SK-N-SH (cell line): ENCODE data around the gene CETP. TPM values are rescaled to one million over a fixed set of nuclear protein-coding genes. Genes with fewer than 3 reads are reported as not detected.
A peak's percentile ranks its signal among the peaks of the same experiment; 100 is the strongest.

ENCODE experiments used
- CTCF ChIA-PET: fragments of 300-600, 350-600 bp; formaldehyde crosslinking; extraction: SDS; loops from one replicate; lab custom pipeline; 2021; lab: Yijun Ruan, JAX
- POLR2A ChIA-PET: fragments of 350-600 bp; sonication (Branson Sonifier 250); formaldehyde crosslinking; extraction: SDS; loops from one replicate; lab custom pipeline; 2020; ENCODE audit warnings: antibody characterized with exemption, inconsistent platforms; lab: Yijun Ruan, JAX
- DNase-seq: peaks from one replicate; pipeline ENCODE4 v3.0.0; 2012
- H2AFZ ChIP-seq: fragments of 200-600 bp; sonication (generic); 2 replicates; pipeline ENCODE4 v1.8.1; 2016; ENCODE audit warnings: antibody characterized with exemption, mild to moderate bottlenecking, low read depth
- H3F3A ChIP-seq: fragments of 200-600 bp; sonication (generic); replicated peaks from 2 replicates; pipeline ENCODE3; 2016; ENCODE audit warnings: antibody characterized with exemption, mild to moderate bottlenecking; ENCODE audit not compliant: insufficient read depth
- H3K27ac ChIP-seq, 2 experiments: fragments of 200-500 bp in 1 of 2; fragments of 200-600 bp in 1 of 2; sonication (Bioruptor generic) in 1 of 2; sonication (generic), shearing (Covaris generic) in 1 of 2; 2 replicates each; pipeline versions ENCODE4 v1.5.1 to v1.6.1; 2014 to 2016; ENCODE audit warnings: low read depth in 2 of 2, inconsistent platforms in 1 of 2, low read length in 1 of 2, mild to moderate bottlenecking in 1 of 2, mixed read lengths in 1 of 2
- H3K27me3 ChIP-seq: fragments of 200-600 bp; sonication (generic), shearing (Covaris generic); 2 replicates; pipeline ENCODE4 v1.6.1; 2016; ENCODE audit warnings: mixed run types; ENCODE audit not compliant: insufficient read depth
- H3K36me3 ChIP-seq, 2 experiments: fragments of 200-500 bp in 1 of 2; fragments of 200-600 bp in 1 of 2; sonication (Bioruptor generic) in 1 of 2; sonication (generic) in 1 of 2; replicated peaks in 1 of 2; 2 replicates each; pipeline versions ENCODE3 to v1.5.1; 2014 to 2016; ENCODE audit warnings: low read length in 1 of 2, mild to moderate bottlenecking in 1 of 2; ENCODE audit not compliant: insufficient read depth in 2 of 2, control insufficient read depth in 1 of 2
- H3K4me1 ChIP-seq, 2 experiments: fragments of 200-500 bp in 1 of 2; fragments of 200-600 bp in 1 of 2; sonication (Bioruptor generic) in 1 of 2; sonication (generic), shearing (Covaris generic) in 1 of 2; 2 replicates each; pipeline versions ENCODE4 v1.5.1 to v1.6.1; 2014 to 2016; ENCODE audit warnings: low read depth in 1 of 2, low read length in 1 of 2, mixed run types in 1 of 2; ENCODE audit not compliant: insufficient read depth in 2 of 2, control insufficient read depth in 1 of 2
- H3K4me2 ChIP-seq: fragments of 200-600 bp; sonication (generic), shearing (Covaris generic); 2 replicates; pipeline ENCODE4 v1.6.1; 2017; ENCODE audit warnings: mixed run types
- H3K4me3 ChIP-seq, 2 experiments: fragments of 200-500 bp in 1 of 2; fragments of 200-600 bp in 1 of 2; sonication (Bioruptor generic) in 1 of 2; sonication (generic), shearing (Covaris generic) in 1 of 2; 2 replicates each; pipeline versions ENCODE4 v1.5.1 to v1.8.1; 2014 to 2016; ENCODE audit warnings: low read depth in 2 of 2, inconsistent platforms in 1 of 2, low read length in 1 of 2, mild to moderate bottlenecking in 1 of 2, mixed read lengths in 1 of 2, moderate library complexity in 1 of 2
- H3K79me2 ChIP-seq: fragments of 200-600 bp; sonication (generic); 2 replicates; pipeline ENCODE4 v1.8.1; 2017; ENCODE audit warnings: mild to moderate bottlenecking; ENCODE audit not compliant: insufficient read depth
- H3K9ac ChIP-seq: fragments of 200-600 bp; sonication (generic); 2 replicates; pipeline ENCODE4 v1.6.1; 2017; ENCODE audit warnings: mixed run types
- H3K9me2 ChIP-seq: fragments of 200-600 bp; sonication (generic); 2 replicates; pipeline ENCODE4 v1.6.1; 2017; ENCODE audit warnings: mixed run types
- H3K9me3 ChIP-seq: fragments of 200-600 bp; sonication (generic); 2 replicates; pipeline ENCODE4 v1.6.1; 2017; ENCODE audit warnings: mixed run types, mild to moderate bottlenecking, moderate library complexity
- H4K20me1 ChIP-seq: fragments of 200-600 bp; sonication (generic); 2 replicates; pipeline ENCODE4 v1.6.1; 2017; ENCODE audit warnings: mild to moderate bottlenecking, mixed run types; ENCODE audit not compliant: insufficient read depth
- CHD2 ChIP-seq: fragments of 150-350 bp; IDR thresholded peaks from 2 replicates; pipeline ENCODE4 v1.6.1; 2018; ENCODE audit warnings: low read length; ENCODE audit not compliant: partially characterized antibody
- IRF3 ChIP-seq: fragments of 150-350 bp; IDR thresholded peaks from 2 replicates; pipeline ENCODE4 v1.6.1; 2016; ENCODE audit warnings: mild to moderate bottlenecking, low read depth, low read length
- RCOR1 ChIP-seq: fragments of 150-350 bp; IDR thresholded peaks from 2 replicates; pipeline ENCODE4 v1.6.1; 2017; ENCODE audit warnings: antibody characterized with exemption, low read length
- REST ChIP-seq: IDR thresholded peaks from 2 replicates; pipeline ENCODE4 v1.6.1; 2012; ENCODE audit warnings: mild to moderate bottlenecking, low read depth, low read length, moderate library complexity
- RXRA ChIP-seq: IDR thresholded peaks from 2 replicates; pipeline ENCODE4 v1.4.0; 2012; ENCODE audit warnings: low read depth, mild to moderate bottlenecking, borderline replicate concordance
- YY1 ChIP-seq: IDR thresholded peaks from 2 replicates; pipeline ENCODE4 v1.4.0; 2012; ENCODE audit warnings: low read depth, mild to moderate bottlenecking
- ZBTB33 ChIP-seq: IDR thresholded peaks from 2 replicates; pipeline ENCODE4 v1.4.0; 2012; ENCODE audit warnings: low read depth, borderline replicate concordance
- WGBS: methylation state at CpG from one replicate; pipeline ENCODE4 v1.1.6; 2017; ENCODE audit warnings: low lambda C conversion rate; 5-methylcytosine and 5-hydroxymethylcytosine counted together
- polyA plus RNA-seq, 3 experiments: library from polyadenylated mRNA; depleted of rRNA; stranded (reverse); fragments of >200 nt; gene quantifications; 2 replicates each; pipeline ENCODE4 v1.2.3, GENCODE V29; 2012

The CETP gene
- polyA plus RNA-seq, 1 of the 3 experiments (the other 2 are of a cell fraction): not detected

- H4K20me1 ChIP-seq: no peaks in the 10 kb centered on the region
- WGBS: 85% methylated on average over 2 of the region's 2 CpGs
- H3K4me2 ChIP-seq: no peak overlapping the region
- H3K27me3 ChIP-seq: no peaks in the 10 kb centered on the region
- no peak overlapping the region for H2AFZ ChIP-seq
- DNase-seq: no peak
- CTCF ChIA-PET: interaction anchor here (1.1 to 1.4 kb wide), 2 partner anchors 20 to 53 kb away, joined by 3 to 5 read pairs; no protein-coding TSS in a partner anchor
- no peaks in the 10 kb centered on the region for H3F3A ChIP-seq
- no peak overlapping the region for H3K27ac ChIP-seq
- no peaks in the 10 kb centered on the region for H3K79me2 ChIP-seq
- H3K4me3 ChIP-seq: no peak overlapping the region
- H3K4me1 ChIP-seq: no peaks in the 10 kb centered on the region
- H3K9ac ChIP-seq: no peak overlapping the region
- H3K36me3 ChIP-seq: no peaks in the 10 kb centered on the region
- POLR2A ChIA-PET: interaction anchor here (0.6 kb wide), 1 partner anchor 277 kb away, joined by 3 read pairs; no protein-coding TSS in a partner anchor
- no peaks in the 10 kb centered on the region for H3K9me2 ChIP-seq
- no peak for TF ChIP-seq RXRA
- TF ChIP-seq REST: peak; percentile 77; the same call in 1 of the 2 replicates
- no peaks in the 10 kb centered on the region for H3K9me3 ChIP-seq
Measured at GRCh38 chr16:57030346-57030902, 68.7 kb downstream of the CETP start.

- no peak overlapping the region for H3K9ac ChIP-seq
- DNase-seq: no peak
- no peaks in the 10 kb centered on the region for H3K9me3 ChIP-seq
- no peak overlapping the region for H3K27ac ChIP-seq
- no peak overlapping the region for H2AFZ ChIP-seq
- no peak overlapping the region for H3K4me2 ChIP-seq
- no peak overlapping the region for H3K4me3 ChIP-seq
- no peaks in the 10 kb centered on the region for H3K4me1 ChIP-seq
- H4K20me1 ChIP-seq: no peaks in the 10 kb centered on the region
- WGBS: 88% methylated on average over 4 of the region's 4 CpGs
- ChIA-PET POLR2A (interaction anchor here (0.6 kb wide), 1 partner anchor 277 kb away, joined by 3 read pairs; no protein-coding TSS in a partner anchor), CTCF (interaction anchor here (1.0 to 1.1 kb wide), 2 partner anchors 32 to 53 kb away, joined by 3 read pairs; no protein-coding TSS in a partner anchor)
- H3K27me3 ChIP-seq: no peaks in the 10 kb centered on the region
- H3K9me2 ChIP-seq: no peaks in the 10 kb centered on the region
- TF ChIP-seq YY1: no peak
- TF ChIP-seq RCOR1: no peak
- TF ChIP-seq CHD2: no peak
- no peak for TF ChIP-seq IRF3
- no peak for TF ChIP-seq ZBTB33
- H3K36me3 ChIP-seq: no peaks in the 10 kb centered on the region
- no peaks in the 10 kb centered on the region for H3K79me2 ChIP-seq
- H3F3A ChIP-seq: no peaks in the 10 kb centered on the region
Measured at GRCh38 chr16:57031156-57031555, 69.4 kb downstream of the CETP start.
